KMS-11 (cell line): ENCODE data around the gene NRCAM.
A peak's percentile ranks its signal among the peaks of the same experiment; 100 is the strongest.

Experiments used
- H2AFZ ChIP-seq: fragments of 200-600 bp; sonication (generic); 2 replicates; pipeline ENCODE4 v1.6.1; 2016; ENCODE audit warnings: antibody characterized with exemption, mixed run types, low read depth
- H3K27ac ChIP-seq: fragments of 200-600 bp; sonication (generic); 2 replicates; pipeline ENCODE4 v1.6.1; 2016; ENCODE audit warnings: mild to moderate bottlenecking, mixed run types
- H3K27me3 ChIP-seq: fragments of 200-600 bp; sonication (generic); 2 replicates; pipeline ENCODE4 v1.6.1; 2017; ENCODE audit warnings: mild to moderate bottlenecking, low read depth, mixed run types, moderate library complexity; ENCODE audit not compliant: insufficient read depth
- H3K36me3 ChIP-seq: fragments of 200-600 bp; sonication (generic); 2 replicates; pipeline ENCODE4 v1.6.1; 2017; ENCODE audit warnings: mild to moderate bottlenecking, mixed run types; ENCODE audit not compliant: insufficient read depth
- H3K4me1 ChIP-seq: fragments of 200-600 bp; sonication (generic); 2 replicates; pipeline ENCODE4 v1.6.1; 2016; ENCODE audit warnings: mild to moderate bottlenecking, low read depth, mixed run types; ENCODE audit not compliant: poor library complexity, severe bottlenecking
- H3K4me2 ChIP-seq: fragments of 200-600 bp; sonication (generic); 2 replicates; pipeline ENCODE4 v1.7.0; 2016; ENCODE audit warnings: mild to moderate bottlenecking, mixed run types
- H3K4me3 ChIP-seq: fragments of 200-600 bp; sonication (generic); IDR thresholded peaks from 2 replicates; pipeline ENCODE4 v1.6.1; 2017; ENCODE audit warnings: low read depth, low read length, mixed read lengths; ENCODE audit not compliant: insufficient read depth
- H3K79me2 ChIP-seq: fragments of 200-600 bp; sonication (generic); 2 replicates; pipeline ENCODE4 v1.6.1; 2016; ENCODE audit warnings: low read depth, mixed run types; ENCODE audit not compliant: insufficient read depth
- H3K9ac ChIP-seq: fragments of 200-600 bp; sonication (generic); 2 replicates; pipeline ENCODE4 v1.6.1; 2016; ENCODE audit warnings: mild to moderate bottlenecking, mixed run types
- H4K20me1 ChIP-seq: fragments of 200-600 bp; sonication (generic); 2 replicates; pipeline ENCODE4 v1.6.1; 2016; ENCODE audit warnings: mild to moderate bottlenecking, mixed run types; ENCODE audit not compliant: insufficient read depth
- CTCF ChIP-seq: fragments of 200-600 bp; sonication (generic); conservative IDR thresholded peaks from 2 replicates; pipeline ENCODE4 v1.6.1; 2017; ENCODE audit warnings: low read depth, mild to moderate bottlenecking, antibody characterized with exemption, low read length, moderate library complexity, mixed read lengths

Gene NRCAM

GRCh38 chr7:108415821-108416536 lies 40.3 kb downstream of the NRCAM start:
- Histone ChIP-seq H3K27me3 (no peaks in the 10 kb centered on the region), H3K79me2 (peaks cover 25% of the 10 kb centered on the region; the same call in 1 of the 2 replicates), H3K27ac (peak overlapping the region; percentile 93), H3K36me3 (no peaks in the 10 kb centered on the region), H4K20me1 (no peaks in the 10 kb centered on the region), H3K4me1 (peaks cover 71% of the 10 kb centered on the region), H3K9ac (peak overlapping the region; percentile 67), H3K4me2 (peak overlapping the region; percentile 92), H3K4me3 (no peak overlapping the region), H2AFZ (peak overlapping the region; percentile 32)
- no peak for TF ChIP-seq CTCF

GRCh38 chr7:108415084-108415483 lies 41.2 kb downstream of the NRCAM start:
- Histone ChIP-seq H3K79me2 (peaks cover 25% of the 10 kb centered on the region; the same call in 1 of the 2 replicates), H3K9ac (no peak overlapping the region; the same call in 1 of the 2 replicates), H3K27me3 (no peaks in the 10 kb centered on the region), H3K4me1 (peaks cover 77% of the 10 kb centered on the region), H3K36me3 (no peaks in the 10 kb centered on the region), H2AFZ (no peak overlapping the region), H4K20me1 (no peaks in the 10 kb centered on the region), H3K4me3 (no peak overlapping the region), H3K4me2 (peak overlapping the region; percentile 92), H3K27ac (peak overlapping the region; percentile 93)
- no peak for TF ChIP-seq CTCF

GRCh38 chr7:108413782-108414492 lies 42.3 kb downstream of the NRCAM start:
- Histone ChIP-seq H3K4me3 (no peak overlapping the region), H3K79me2 (peaks cover 25% of the 10 kb centered on the region; the same call in 1 of the 2 replicates), H3K27ac (peak overlapping the region; percentile 93; the same call in 1 of the 2 replicates), H3K4me2 (peak overlapping the region; percentile 92; the same call in 1 of the 2 replicates), H3K9ac (peak overlapping the region; percentile 23; the same call in 1 of the 2 replicates), H3K36me3 (no peaks in the 10 kb centered on the region), H2AFZ (no peak overlapping the region), H4K20me1 (no peaks in the 10 kb centered on the region), H3K27me3 (no peaks in the 10 kb centered on the region), H3K4me1 (peaks cover 77% of the 10 kb centered on the region)
- no peak for TF ChIP-seq CTCF

- H3K27me3 ChIP-seq: no peaks in the 10 kb centered on the region
- H2AFZ ChIP-seq: no peak overlapping the region
- no peak overlapping the region for H3K4me3 ChIP-seq
- peaks cover 23% of the 10 kb centered on the region; the same call in 1 of the 2 replicates for H3K79me2 ChIP-seq
- H4K20me1 ChIP-seq: no peaks in the 10 kb centered on the region
- peaks cover 75% of the 10 kb centered on the region for H3K4me1 ChIP-seq
- H3K9ac ChIP-seq: no peak overlapping the region
- H3K36me3 ChIP-seq: no peaks in the 10 kb centered on the region
- no peak overlapping the region for H3K27ac ChIP-seq
- H3K4me2 ChIP-seq: no peak overlapping the region
- no peak for TF ChIP-seq CTCF
These were observed 42.9 kb downstream of the NRCAM start for GRCh38 chr7:108413337-108413736.
